Measurements from ENCODE around the gene PKP3. TPM values are rescaled to one million over a fixed set of nuclear protein-coding genes. Genes with fewer than 3 reads are reported as not detected.
"Not testable (repeated sequence)": the region's sequence is repeated elsewhere in the genome, so short reads cannot be mapped to it uniquely, and the experiment has no call there.

Gene PKP3
- polyA plus RNA-seq, 3 donors: 1.0 to 15.4 (median 3.4) TPM

DNA sequence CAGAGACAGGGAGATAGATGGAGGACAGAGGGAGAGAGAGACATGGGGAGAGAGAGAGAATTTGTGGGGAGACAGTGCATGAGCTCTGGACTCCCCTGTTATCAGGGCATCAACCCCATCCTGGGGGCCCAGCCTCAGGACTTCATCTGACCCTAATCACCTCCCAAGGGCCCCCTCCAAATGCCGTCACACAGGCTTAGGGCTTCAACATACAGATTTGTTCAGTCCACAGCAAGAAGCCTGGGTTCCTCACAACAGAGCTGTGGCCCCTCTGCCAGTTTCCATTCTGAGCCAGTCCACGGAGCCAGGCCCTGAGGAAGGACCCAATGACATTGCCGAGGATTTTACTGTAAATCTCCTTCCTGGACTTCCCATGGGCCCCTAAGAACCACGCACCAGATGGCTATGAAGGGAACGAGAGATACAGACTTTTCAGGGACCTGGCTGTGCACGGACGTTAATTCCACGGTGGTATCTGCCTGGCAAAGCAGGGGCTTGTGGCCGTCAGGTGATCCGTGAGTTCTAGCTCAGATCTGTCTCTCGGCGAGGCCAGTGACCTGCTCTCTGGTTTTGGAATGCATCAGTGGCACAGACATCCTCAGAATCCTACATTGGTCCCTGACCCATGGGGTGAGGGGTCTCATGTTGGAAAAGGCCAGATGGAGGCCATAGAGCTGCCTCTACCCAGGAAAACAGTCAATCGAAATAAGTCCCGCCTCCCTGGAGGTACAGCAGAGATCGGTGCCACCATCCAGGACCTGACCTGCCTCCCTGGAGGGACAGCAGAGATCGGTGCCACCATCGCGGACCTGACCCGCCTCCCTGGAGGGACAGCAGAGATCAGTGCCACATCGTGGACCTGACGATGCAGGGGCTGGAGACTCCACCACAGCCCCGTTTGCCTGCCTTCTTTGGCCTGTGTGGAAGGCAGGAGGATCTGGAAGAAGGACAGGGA is 33.4 kb upstream of the PKP3 start:
- 80 to 90% (median 82%) methylated on average over 22 of the region's 22 CpGs for WGBS, 3 donors

DNA sequence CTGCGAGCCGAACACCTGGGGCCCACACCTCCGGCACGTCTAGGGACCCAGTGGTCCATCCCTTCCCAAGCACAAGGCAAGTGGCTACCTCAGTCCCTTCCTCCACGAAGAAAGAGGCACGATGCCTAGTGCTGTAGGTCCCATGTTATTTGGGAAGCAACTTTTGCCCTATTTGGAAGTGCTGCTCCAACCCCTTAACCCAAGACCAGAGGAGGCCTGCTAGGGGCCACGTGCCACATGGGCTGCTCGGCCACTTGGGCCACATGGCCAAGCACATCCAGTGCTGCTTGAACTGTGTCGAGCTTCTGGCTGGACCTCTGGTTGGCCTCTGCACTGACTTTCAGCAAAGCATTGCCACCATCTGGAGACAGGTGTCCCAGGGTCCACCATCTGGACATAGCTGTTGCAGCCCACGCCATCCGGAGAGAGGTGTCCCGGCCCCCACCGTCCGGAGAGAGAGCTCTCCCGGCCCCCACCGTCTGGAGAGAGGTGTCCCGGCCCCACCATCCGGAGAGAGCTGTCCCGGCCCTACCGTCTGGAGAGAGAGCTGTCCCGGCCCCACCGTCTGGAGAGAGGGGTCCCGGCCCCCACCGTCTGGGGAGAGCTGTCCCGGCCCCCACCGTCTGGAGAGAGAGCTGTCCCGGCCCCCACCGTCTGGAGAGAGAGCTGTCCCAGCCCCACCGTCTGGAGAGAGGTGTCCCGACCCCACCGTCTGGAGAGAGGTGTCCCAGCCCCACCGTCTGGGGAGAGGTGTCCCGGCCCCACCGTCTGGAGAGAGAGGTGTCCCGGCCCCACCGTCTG is 31.2 kb upstream of the PKP3 start:
- H3K27ac ChIP-seq (ENCODE audit: low read depth, low read length): no peak overlapping the region
- 80 to 86% (median 84%) methylated on average over 24 to 36 of the region's 36 CpGs for WGBS, 3 donors

More for the DNA sequence above, 33.4 kb upstream of the PKP3 start:
- no peak overlapping the region for H3K27ac ChIP-seq (ENCODE audit: low read depth, low read length)

DNA sequence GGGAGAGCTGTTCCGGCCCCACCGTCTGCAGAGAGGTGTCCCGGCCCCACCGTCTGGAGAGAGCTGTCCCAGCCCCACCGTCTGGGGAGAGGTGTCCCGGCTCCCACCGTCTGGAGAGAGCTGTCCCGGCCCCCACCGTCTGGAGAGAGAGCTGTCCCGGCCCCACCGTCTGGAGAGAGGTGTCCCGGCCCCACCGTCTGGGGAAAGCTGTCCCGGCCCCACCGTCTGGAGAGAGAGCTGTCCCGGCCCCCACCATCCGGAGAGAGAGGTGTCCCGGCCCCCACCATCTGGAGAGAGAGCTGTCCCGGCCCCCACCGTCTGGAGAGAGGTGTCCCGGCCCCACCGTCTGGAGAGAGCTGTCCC is 30.6 kb upstream of the PKP3 start:
- H3K27ac ChIP-seq (ENCODE audit: low read depth, low read length): not testable (repeated sequence)
- WGBS, 3 donors: 75 to 81% (median 81%) methylated on average over 17 to 22 of the region's 22 CpGs

DNA sequence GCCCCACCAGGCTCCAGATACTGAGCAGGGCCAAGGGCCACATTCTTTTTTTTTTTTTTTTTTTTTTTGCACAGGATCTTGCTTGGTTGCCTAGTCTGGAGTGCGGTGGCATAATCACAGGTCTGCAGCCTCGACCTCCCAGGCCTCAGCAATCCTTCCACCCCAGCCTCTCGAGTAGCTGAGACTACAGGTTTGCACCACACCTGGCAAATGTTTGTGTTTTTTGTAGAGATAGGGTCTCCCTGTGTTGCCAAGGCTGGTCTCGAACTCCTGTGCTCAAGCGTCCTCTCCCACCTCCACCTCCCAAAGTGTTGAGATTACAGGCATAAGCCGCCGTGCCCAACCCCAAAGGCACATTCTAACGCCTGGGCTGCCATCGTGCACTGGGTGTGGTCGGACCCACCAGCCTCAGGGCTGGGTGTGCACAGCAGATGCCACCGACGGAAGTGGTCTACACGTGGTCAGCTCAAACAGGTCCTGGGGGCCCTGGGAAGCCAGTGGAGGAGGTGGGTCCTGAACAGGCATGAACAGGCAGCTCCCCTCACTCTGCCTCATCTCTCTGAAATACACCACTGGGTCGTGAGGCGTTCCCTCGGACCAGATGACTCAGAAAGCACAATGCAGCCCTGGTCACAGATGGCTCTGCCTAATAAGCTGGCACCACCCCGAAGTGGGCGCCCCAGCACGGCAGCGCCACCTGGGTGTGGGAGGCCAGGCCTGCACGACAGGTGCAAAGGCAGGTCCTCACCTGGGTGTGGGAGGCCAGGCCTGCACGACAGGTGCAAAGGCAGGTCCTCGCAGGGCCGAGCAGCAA is 29.9 kb upstream of the PKP3 start:
- WGBS, 3 donors: 61 to 72% (median 64%) methylated on average over 24 of the region's 24 CpGs
- H3K27ac ChIP-seq (ENCODE audit: low read depth, low read length): no peak overlapping the region

DNA sequence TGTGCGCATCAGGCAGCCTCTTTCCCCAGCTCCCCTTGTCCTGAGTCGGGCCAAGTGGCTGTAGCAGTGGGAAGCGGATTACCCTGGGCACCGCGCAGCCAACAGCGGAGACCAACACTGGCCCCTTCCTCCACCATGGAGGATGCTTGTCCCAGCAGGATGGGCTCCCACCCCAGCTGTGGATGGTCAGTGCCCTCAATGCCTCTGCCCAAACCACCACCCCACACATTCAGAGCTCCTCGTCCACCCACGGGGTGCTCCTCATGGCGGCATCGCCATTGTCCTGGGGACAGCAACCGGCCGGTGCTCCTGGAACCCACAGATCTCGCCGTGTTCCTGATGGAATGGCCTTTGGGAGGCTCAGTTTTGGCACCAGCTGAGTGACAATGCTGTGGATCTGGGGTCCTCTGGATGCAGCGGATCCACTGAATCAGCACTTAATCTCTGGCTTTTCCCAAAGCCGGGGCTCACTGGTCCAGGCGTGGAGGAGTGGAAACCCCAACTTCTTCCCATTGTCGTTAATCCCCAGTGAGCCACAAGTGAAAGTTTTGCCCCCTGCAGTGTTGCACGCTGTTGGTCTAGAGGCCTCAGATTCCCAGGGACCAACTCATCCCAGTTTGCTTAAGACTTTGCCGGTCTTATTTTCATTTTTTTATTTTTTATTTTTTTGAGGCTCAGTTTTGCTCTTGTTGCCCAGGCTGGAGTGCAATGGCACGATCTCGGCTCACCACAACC is 28.9 kb upstream of the PKP3 start:
- 85 to 92% (median 90%) methylated on average over 22 of the region's 22 CpGs for WGBS, 3 donors
- no peak overlapping the region for H3K27ac ChIP-seq (ENCODE audit: low read depth, low read length)

DNA sequence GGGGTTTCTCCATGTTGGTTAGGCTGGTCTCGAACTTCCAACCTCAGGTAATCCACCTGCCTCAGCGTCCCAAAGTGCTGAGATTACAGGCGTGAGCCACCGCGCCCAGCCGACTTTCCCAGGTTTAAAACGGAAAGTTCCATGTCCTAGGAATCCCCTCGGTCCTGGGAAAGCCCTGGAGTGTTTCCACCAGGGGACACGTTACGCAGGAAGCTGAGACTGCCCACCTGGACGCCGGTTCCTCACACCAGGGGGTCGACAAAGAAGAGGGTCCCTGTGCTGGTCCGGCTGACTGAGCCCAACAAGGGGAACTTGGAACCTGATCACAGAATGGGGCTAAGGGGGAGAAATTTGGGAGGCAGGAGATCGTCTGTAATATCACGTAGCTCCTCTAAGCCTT is 28.2 kb upstream of the PKP3 start:
- no peak overlapping the region for H3K27ac ChIP-seq (ENCODE audit: low read depth, low read length)
- 70 to 79% (median 75%) methylated on average over 15 to 16 of the region's 16 CpGs for WGBS, 3 donors

DNA sequence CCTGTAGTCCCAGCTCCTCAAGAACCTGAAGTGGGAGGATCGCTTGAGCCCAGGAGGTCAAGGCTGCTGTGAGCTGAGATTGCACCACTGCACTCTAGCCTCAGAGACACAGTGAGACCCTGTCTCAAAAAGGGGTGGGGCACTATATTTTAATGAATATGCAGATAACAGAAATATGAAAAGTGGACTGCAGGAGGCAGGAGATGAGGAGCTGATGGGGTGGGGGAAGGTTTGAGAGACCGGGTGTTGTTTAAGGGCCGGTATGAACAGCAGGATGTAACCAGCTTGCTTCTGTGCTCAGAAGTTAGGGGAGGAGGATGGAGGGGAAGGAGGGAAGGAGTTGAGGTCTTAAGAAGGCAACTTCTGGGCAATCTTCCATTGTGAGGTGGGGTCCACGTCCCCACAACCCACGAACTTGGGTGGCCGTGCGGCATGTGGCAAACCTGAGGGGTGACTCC is 26.0 kb upstream of the PKP3 start:
- H3K27ac ChIP-seq (ENCODE audit: low read depth, low read length): no peak overlapping the region
- WGBS, 3 donors: 25 to 37% (median 29%) methylated on average over 7 of the region's 7 CpGs

DNA sequence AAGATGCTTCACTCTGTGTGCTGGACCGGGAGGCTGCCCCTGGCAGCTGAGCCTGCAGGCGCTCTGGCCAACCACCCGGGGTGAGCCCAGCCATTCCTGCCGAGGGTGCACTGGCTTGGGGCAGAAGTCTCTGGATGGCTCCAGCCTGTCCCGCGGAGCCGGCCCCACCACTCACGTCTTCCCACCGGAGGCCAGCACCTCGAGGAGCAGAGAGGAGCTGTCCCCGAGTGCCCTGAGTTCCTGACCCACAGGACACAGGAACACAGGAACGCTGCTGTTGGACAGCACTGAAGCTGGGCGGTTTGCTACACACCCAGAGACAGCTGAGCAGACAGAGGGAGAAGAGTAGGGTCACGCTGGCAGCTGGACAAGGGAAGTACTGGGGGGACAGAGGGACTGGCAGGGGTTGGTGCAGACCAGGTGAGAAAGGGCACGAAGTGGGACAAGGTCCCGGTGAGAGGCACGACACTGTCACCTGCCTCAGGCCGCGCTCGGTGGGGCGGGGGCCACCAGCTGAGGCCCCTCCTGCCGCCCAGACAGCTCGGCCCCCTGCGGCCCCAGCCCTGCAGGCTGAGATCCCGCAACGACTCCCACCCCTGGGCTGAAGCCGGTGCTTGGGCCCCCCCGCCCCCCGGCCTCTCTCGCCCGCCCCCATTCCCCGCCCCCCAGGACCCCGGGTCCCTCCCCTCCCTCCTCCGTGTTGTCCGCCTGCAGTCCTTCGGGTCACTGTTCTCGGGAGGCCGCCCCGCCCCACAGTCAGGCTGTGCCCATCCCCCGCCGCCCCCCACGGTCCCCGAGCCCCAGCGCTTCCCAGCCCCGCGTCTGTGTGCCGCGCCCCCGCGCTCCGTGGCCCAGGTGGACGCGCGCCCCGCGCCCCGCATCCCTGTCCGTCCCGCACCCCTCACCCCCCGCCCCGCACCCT is 25.3 kb upstream of the PKP3 start:
- WGBS, 3 donors: 4 to 5% (median 5%) methylated on average over 37 to 56 of the region's 61 CpGs
- no peak overlapping the region for H3K27ac ChIP-seq (ENCODE audit: low read depth, low read length)

DNA sequence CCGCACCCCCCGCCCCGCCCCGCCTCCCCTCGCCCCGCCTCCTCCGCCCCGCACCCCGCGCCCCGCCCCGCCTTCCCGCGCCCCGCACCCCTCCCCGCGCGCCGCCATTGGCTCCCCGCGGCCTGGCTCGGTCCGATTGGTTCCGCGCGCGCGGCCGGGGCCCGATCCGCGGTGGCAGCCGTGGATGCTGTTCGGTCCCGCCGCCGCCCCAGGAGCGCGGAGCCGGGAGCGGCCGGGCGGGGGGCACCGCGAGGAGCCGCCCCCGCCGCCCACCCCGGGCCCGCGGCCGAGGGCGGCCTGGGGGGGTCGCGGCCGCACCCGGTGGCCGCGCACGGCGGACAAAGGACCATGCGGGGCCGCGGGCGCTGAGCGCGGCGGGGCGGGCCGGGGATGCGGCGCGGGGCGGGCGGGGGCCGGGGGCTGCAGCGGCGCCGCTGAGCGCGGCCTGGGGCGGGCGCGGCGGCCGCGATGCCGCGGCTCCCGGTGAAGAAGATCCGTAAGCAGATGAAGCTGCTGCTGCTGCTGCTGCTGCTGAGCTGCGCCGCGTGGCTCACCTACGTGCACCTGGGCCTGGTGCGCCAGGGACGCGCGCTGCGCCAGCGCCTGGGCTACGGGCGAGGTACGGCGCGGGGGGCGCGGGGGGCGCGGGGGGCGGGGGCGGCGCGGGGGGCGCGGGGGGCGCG is 24.5 kb upstream of the PKP3 start, which contains the start of gene B4GALNT4:
B4GALNT4 (plus strand) TSS at position 164 of the 683 bp plus-strand sequence; CDS start at position 469, 305 bp downstream.
- WGBS, 3 donors: 1 to 6% (median 1%) methylated on average over 7 to 102 of the region's 118 CpGs
- H3K27ac ChIP-seq (ENCODE audit: low read depth, low read length): no peak within 1 kb of the TSS

DNA sequence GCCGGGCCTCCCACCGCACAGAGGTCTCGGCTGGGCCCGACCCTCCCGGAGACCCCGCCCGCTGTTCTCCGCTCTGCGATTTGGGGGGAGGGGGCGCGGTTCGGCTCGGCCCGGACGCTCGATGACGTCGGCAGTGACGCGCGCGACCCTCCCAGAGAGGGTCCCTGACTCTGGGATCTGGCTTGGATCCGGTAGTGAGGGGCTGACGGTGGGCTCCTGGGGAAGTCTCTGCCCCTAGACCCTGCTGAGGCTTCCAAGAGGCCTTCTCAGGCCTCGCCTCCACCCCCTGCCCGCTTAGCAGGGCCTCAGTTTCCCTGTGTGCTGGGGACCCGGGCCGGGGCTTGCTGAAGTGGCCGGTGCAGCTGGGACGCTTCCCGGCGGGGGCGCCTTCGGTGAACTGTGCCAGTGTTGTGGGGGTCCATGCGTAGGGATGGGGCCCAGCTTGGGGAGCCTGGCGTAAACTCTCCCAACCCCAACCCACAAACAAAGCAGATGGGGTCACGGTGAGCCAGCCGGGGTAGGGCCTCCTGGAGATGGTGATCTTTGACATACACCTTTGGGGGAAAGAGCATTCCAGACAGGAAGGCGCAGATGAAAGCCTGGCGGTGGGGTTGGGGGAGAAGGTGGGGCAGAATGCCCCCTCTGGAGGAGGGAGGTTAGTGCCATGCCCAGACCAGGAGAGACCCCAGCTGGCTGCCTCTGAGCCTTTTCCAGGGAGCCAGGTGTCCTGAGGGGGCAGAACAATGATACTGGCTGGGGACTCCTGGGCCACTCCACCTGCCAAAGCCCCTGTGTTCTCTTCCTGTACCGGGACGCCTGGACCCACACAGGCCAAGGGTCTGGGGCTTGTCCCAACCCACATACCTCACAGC is 23.7 kb upstream of the PKP3 start:
- WGBS, 3 donors: 33 to 39% (median 37%) methylated on average over 22 to 42 of the region's 42 CpGs
- no peak overlapping the region for H3K27ac ChIP-seq (ENCODE audit: low read depth, low read length)

DNA sequence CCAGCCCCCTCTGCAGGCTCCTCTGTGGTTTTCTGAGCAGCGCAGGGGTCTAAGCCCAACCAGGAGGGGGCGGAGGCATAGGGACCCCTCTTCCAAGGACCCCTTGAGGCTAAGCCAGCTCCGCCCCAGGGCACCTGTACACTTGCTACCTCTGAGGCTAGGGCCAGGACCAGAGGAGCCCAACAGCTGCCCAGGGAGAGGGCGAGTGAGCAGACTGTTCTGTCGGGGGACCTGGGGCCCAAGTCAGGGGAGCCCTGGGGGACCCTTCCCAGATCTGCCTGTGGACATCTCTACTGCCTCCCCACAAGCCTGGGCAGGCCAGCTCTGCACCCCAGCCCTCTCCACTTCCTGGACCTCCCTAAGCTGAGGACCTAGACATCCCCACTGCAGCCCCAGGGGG is 23.0 kb upstream of the PKP3 start:
- 83 to 97% (median 88%) methylated on average over 4 to 5 of the region's 5 CpGs for WGBS, 3 donors
- no peak overlapping the region for H3K27ac ChIP-seq (ENCODE audit: low read depth, low read length)

DNA sequence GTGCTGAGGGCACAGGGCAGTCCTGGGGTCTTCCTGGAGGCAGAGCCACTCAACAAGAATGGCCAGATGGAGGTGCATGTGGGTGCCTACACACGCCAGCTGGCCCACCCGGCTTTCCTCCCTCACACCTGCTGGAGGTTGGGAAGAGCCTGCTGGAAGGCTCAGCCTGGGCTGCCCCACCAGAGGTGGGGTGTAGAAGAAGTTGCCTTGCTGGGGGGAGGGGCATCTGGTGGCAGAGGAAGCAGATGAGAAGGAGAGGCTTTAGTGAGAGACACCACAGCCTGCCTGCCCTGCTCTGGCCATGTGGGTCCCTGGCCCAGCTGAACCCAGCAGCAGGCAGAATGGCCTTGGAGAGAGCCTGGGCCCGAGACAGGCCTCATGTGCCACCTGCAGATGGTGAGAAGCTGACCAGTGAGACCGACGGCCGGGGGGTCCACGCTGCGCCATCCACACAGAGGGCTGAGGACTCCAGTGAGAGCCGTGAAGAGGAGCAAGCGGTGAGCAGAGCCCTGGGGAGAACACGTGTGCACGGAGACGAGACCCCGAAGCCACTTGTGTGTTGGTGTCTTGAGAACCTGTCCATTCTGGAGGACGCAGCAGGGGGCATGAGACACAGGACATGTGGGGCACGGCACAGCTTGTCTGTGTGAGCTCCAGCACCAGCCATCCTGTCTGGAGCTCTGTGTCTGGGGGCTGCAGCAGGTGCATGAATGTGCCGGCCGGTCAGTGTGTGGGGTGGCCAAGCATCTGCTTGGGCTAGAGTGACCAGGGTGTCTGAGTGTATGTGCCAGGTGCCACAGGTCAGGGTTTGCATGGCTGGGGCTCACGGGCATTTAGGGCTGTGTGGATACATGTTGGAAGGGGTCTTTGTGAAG is 22.1 kb upstream of the PKP3 start:
- H3K27ac ChIP-seq (ENCODE audit: low read depth, low read length): no peak overlapping the region
- 80 to 86% (median 86%) methylated on average over 19 of the region's 19 CpGs for WGBS, 3 donors

DNA sequence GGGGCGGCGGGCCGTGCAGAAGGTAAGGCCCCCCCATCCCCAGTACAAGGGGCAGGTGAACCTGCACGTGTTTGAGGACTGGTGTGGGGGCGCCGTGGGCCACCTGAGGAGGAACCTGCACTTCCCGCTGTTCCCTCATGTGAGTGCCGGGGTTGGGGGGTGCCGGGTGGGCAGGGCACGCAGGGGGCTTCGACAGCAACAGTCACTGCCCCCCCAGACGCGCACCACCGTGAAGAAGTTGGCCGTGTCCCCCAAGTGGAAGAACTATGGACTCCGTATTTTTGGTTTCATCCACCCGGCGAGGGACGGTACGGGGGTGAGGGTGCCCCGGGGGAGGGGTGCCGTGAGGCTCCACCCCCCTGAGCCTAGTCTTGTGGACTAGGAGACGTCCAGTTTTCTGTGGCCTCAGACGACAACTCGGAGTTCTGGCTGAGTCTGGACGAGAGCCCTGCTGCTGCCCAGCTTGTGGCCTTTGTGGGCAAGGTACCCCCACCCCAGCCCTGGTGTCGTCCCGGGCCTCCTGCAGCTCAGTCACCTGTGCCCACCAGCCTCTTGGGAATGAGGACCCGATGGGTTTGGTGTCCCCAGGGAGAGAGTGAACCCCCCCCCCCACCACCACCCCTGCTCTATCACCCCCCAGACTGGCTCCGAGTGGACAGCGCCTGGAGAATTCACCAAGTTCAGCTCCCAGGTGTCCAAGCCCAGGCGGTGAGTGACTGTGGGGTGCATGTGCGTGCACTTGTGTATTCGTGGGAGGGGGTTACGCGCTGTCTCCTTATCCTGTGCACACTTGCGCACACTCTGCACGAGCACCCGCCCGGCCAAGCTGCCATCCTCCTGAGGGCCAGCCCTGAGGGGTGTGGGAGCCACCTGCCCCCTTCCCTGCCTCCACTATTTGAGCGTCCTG is 20.9 kb upstream of the PKP3 start:
- 77 to 88% (median 83%) methylated on average over 36 to 41 of the region's 41 CpGs for WGBS, 3 donors
- no peak overlapping the region for H3K27ac ChIP-seq (ENCODE audit: low read depth, low read length)
